Keratinocyte (primary cell): ENCODE results near the gene GSTT4. TPM values are rescaled to one million over a fixed set of nuclear protein-coding genes. Genes with fewer than 3 reads are reported as not detected.
"Not testable (repeated sequence)": the region's sequence is repeated elsewhere in the genome, so short reads cannot be mapped to it uniquely, and the experiment has no call there.

ENCODE experiments used
- DNase-seq: peaks from one replicate; pipeline ENCODE4 v3.0.0-alpha.2; 2011; ENCODE audit warnings: low read depth, missing footprints, low spot score
- FAIRE-seq: peaks from 2 replicates; lab custom pipeline; 2011; peaks lifted over from hg19 to GRCh38; lab: Jason Lieb, UNC
- H2AFZ ChIP-seq: 2 replicates; pipeline ENCODE4 v1.6.0; 2012; ENCODE audit warnings: low read length, control low read depth, inconsistent platforms; ENCODE audit not compliant: control insufficient read depth
- H3K27ac ChIP-seq: 2 replicates; pipeline ENCODE4 v1.5.1; 2011; ENCODE audit warnings: low read length; ENCODE audit not compliant: control insufficient read depth, insufficient read depth
- H3K27me3 ChIP-seq: 3 replicates; pipeline ENCODE4 v1.6.0; 2011; ENCODE audit warnings: low read length; ENCODE audit not compliant: control insufficient read depth, insufficient read depth; ENCODE audit errors: extremely low read depth
- H3K36me3 ChIP-seq, 2 experiments: 2 replicates in 1 of 2; 3 replicates in 1 of 2; pipeline ENCODE4 v1.5.1; 2011; ENCODE audit warnings: low read length in 2 of 2, mild to moderate bottlenecking in 1 of 2; ENCODE audit not compliant: control insufficient read depth in 2 of 2, insufficient read depth in 2 of 2; ENCODE audit errors: extremely low read depth in 1 of 2
- H3K4me1 ChIP-seq: 3 replicates; pipeline ENCODE4 v1.5.1; 2011; ENCODE audit warnings: low read length; ENCODE audit not compliant: control insufficient read depth, insufficient read depth; ENCODE audit errors: extremely low read depth
- H3K4me2 ChIP-seq: 3 replicates; pipeline ENCODE4 v1.6.0; 2011; ENCODE audit warnings: low read depth, low read length; ENCODE audit not compliant: control insufficient read depth, insufficient read depth; ENCODE audit errors: extremely low read depth
- H3K4me3 ChIP-seq, 3 experiments: fragments of 200-600 bp in 1 of 3; sonication (generic) in 1 of 3; 2 replicates in 2 of 3; 3 replicates in 1 of 3; pipeline ENCODE4 v1.5.1; 2011 to 2016; ENCODE audit warnings: low read length in 3 of 3, mild to moderate bottlenecking in 3 of 3, control low read depth in 2 of 3, inconsistent platforms in 1 of 3, low read depth in 1 of 3, mixed read lengths in 1 of 3, mixed run types in 1 of 3, moderate library complexity in 1 of 3; ENCODE audit not compliant: control insufficient read depth in 2 of 3, insufficient read depth in 2 of 3; ENCODE audit errors: extremely low read depth in 1 of 3
- H3K79me2 ChIP-seq: 2 replicates; pipeline ENCODE4 v1.6.0; 2012; ENCODE audit warnings: low read length; ENCODE audit not compliant: control insufficient read depth, insufficient read depth
- H3K9ac ChIP-seq: 3 replicates; pipeline ENCODE4 v1.6.0; 2011; ENCODE audit warnings: low read length; ENCODE audit not compliant: control insufficient read depth, insufficient read depth; ENCODE audit errors: extremely low read depth
- H3K9me1 ChIP-seq: 3 replicates; pipeline ENCODE4 v1.6.0; 2011; ENCODE audit warnings: low read length; ENCODE audit not compliant: control insufficient read depth, insufficient read depth; ENCODE audit errors: extremely low read depth
- H3K9me3 ChIP-seq: 2 replicates; pipeline ENCODE4 v1.5.1; 2012; ENCODE audit warnings: low read depth, low read length; ENCODE audit not compliant: control insufficient read depth
- H4K20me1 ChIP-seq: 3 replicates; pipeline ENCODE4 v1.6.0; 2011; ENCODE audit warnings: low read length; ENCODE audit not compliant: control insufficient read depth, insufficient read depth; ENCODE audit errors: extremely low read depth
- CTCF ChIP-seq, 3 experiments: IDR thresholded peaks in 1 of 3; conservative IDR thresholded peaks in 1 of 3; optimal IDR thresholded peaks in 1 of 3; 2 replicates in 2 of 3; 3 replicates in 1 of 3; pipeline versions ENCODE3 to v1.5.1; 2011; ENCODE audit warnings: low read length in 3 of 3, mild to moderate bottlenecking in 3 of 3, moderate library complexity in 2 of 3, control low read depth in 1 of 3, inconsistent platforms in 1 of 3; ENCODE audit not compliant: insufficient read depth in 2 of 3; ENCODE audit errors: extremely low read depth in 1 of 3
- dilution Hi-C: fragments of 300-500 bp; cut with MboI; formaldehyde crosslinking; loops from one replicate; pipeline ENCODE4 v1.7.0; 2020; ENCODE audit warnings: low sequenced_read_pairs; ENCODE audit not compliant: extremely low pct_ligation_motif_present
- polyA plus RNA-seq, 5 experiments: library from polyadenylated mRNA; depleted of rRNA in 3 of 5; stranded (reverse) in 3 of 5; stranded (forward) in 1 of 5; unstranded in 1 of 5; fragments of >200 nt; gene quantifications; 1 replicate in 1 of 5; 2 replicates in 3 of 5; 3 replicates in 1 of 5; pipeline versions ENCODE4 v1.2.1 to v1.2.3, GENCODE V29; 2011 to 2012; ENCODE audit warnings: missing spikeins in 2 of 5, low read depth in 1 of 5, low replicate concordance in 1 of 5

GSTT4 gene
- polyA plus RNA-seq, 1 donor (not counting 4 experiments of a cell fraction or from before 2014, with no cell fraction given) = not detected

DNA sequence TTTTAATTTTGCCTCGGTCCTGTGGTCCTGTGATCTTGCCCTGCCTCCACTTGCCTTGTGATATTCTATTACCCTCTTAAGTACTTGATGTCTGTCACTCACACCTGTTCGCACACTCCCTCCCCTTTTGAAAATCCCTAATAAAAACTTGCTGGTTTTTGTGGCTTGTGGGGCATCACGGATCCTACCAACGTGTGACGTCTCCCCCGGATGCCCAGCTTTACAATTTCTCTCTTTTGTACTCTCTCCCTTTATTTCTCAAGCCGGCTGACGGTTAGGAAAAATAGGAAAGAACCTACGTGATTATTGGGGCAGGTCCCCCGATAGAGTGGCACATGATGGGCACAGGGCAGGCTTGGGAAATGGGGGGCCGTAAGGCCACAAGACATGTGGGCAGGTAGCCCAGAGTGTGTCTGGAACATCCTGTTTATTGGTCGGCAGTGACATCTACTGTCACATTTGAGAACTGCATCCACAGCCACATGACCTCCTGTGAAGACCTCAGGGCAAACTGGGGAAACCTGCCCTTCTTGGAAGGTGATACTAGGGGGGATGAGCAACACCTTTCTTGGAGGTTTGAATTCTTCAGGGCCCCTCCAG, 48.9 kb downstream of the GSTT4 start:
- H3K4me1 ChIP-seq, H3K79me2 ChIP-seq, H3K27me3 ChIP-seq, DNase-seq, H2AFZ ChIP-seq, H3K9me1 ChIP-seq, H3K36me3 ChIP-seq, H3K4me2 ChIP-seq, H3K4me3 ChIP-seq, H3K27ac ChIP-seq, H4K20me1 ChIP-seq, H3K9me3 ChIP-seq, H3K9ac ChIP-seq, dilution Hi-C loops: not testable (repeated sequence)
- peak; percentile 95 for FAIRE-seq
- TF ChIP-seq CTCF (optimal IDR thresholded peaks at IDR 0.05 in 1 of 3, IDR thresholded peaks at IDR 0.05 in 1 of 3, conservative IDR thresholded peaks at IDR 0.05 in 1 of 3; ENCODE audit: extremely low read depth in 1 of 3, insufficient read depth in 2 of 3, low read length in 3 of 3) = peak; percentile 50 to 84 (median 71)

- H3K79me2 ChIP-seq, DNase-seq, H3K9me1 ChIP-seq, H3K9ac ChIP-seq, FAIRE-seq, H3K9me3 ChIP-seq, H3K36me3 ChIP-seq, H4K20me1 ChIP-seq, dilution Hi-C loops, H3K4me3 ChIP-seq, H3K4me1 ChIP-seq, H3K27me3 ChIP-seq, H2AFZ ChIP-seq, H3K4me2 ChIP-seq, H3K27ac ChIP-seq: not testable (repeated sequence)
Observed at GRCh38 chr22:23955886-23956285, 49.4 kb downstream of the GSTT4 start.

DNA sequence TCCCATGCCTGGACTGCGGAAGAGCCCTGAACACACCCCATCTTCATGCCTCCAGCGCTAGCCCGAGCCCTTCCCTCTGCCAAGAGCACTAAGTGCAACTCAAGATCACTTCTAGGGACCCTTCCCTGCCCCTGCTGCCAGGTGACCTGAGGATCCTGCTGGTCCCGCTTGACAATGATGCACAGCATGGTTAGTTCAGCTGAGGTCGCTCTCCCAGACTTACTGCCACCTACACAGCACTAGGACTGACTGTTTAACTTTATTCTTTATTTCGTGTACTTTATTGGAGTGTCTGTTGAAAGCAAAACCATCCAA, 50.3 kb downstream of the GSTT4 start:
- H3K27me3 ChIP-seq, H2AFZ ChIP-seq, H3K9me1 ChIP-seq, H3K9me3 ChIP-seq, H3K9ac ChIP-seq, H3K4me1 ChIP-seq, H3K4me2 ChIP-seq, H4K20me1 ChIP-seq, H3K36me3 ChIP-seq, DNase-seq, H3K4me3 ChIP-seq, dilution Hi-C loops, H3K27ac ChIP-seq, FAIRE-seq, H3K79me2 ChIP-seq: not testable (repeated sequence)

DNA sequence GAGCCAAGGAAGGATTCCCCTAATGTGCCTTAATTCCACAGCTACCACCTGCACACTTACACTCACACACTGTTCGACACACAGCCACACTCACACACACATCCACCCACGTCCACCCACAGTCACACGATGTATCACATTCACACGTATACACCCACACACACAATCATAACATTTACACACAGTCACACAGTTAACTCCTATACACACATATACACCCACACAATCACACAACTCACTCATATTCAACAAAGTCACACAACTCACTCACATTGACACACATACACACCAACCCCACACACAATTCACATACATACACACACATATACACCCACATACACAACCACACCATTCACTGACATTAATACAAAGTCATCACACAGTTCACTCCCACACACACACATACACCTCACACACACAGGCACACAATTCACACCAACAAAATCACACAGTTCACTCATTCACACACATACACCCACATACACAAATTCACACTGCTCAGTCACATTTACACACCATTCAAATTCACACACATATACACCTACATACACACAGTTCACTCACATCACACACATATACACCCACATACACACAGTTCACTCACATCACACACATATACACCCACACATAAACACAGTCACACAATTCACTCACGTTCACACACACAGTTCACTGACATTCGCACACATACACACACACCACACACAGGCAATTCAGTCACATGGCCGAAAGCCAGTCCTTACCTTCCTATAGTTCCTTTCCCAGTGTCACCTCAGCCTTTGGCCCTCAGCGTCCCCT, 50.9 kb downstream of the GSTT4 start:
- H3K4me2 ChIP-seq, H3K9me1 ChIP-seq, H2AFZ ChIP-seq, H3K9me3 ChIP-seq, H3K9ac ChIP-seq, H3K27me3 ChIP-seq, H3K4me1 ChIP-seq, H3K27ac ChIP-seq, DNase-seq, H4K20me1 ChIP-seq, H3K79me2 ChIP-seq, dilution Hi-C loops, H3K4me3 ChIP-seq, H3K36me3 ChIP-seq: not testable (repeated sequence)
- FAIRE-seq = peak; percentile 13
